ENCODE measurements around the gene NOS1AP.

Gene NOS1AP

DNA sequence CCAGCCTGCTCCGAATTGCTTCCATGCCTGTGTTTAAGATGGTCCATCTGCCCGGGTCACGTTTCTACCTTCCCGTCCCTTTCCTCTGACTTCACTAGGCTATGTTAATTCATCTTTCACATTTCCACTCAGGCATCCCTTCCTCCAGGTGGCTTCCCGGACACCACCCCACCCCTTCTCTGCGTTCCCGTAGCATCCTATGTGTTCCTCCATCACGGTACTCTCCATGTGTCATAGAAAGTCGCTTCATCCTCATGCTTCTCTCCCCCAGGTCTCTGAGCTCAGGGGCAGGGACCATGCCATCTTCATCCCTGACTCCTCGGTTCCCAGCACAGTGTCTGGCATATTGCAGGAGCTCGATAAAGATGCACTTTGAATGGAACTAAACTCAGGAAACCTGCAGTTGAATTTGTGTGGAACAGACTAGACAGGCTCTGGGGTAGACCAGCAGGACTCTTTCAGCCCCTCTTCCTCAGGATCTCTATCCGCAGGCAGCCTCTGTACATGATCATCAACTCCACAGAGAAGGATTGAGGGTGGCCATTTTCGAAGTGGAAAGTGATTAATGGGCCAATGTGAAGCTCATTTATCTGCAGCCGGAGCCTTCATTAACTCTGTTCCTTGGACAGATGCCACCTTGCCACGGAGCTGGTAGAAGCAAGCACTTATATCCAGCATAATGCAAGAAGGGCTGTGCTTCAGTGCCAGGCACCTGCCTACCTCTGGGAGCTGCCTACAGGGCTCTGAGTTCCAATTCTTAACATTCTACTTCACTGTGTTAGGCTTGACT, 321.1 kb downstream of the NOS1AP start:
- Histone ChIP-seq H3K9me3 (ENCODE audit: low read length) (no peaks in the 10 kb centered on the region), H3K79me2 (ENCODE audit: insufficient read depth, low read length) (no peaks in the 10 kb centered on the region), H3K9me2 (ENCODE audit: low read depth, low read length) (no peaks in the 10 kb centered on the region), H3K36me3 (ENCODE audit: insufficient read depth, low read length) (no peaks in the 10 kb centered on the region), H3K9ac (ENCODE audit: low read length) (no peak overlapping the region), H3F3A (ENCODE audit: insufficient read depth, low read length) (no peaks in the 10 kb centered on the region; the same call in 1 of the 2 replicates), H2AFZ (ENCODE audit: low read length) (no peak overlapping the region), H4K20me1 (ENCODE audit: insufficient read depth, low read length) (no peaks in the 10 kb centered on the region), H3K4me1 (ENCODE audit: insufficient read depth, low read length, severe bottlenecking) (no peaks in the 10 kb centered on the region), H3K4me2 (ENCODE audit: low read length) (no peak overlapping the region), H3K27ac (ENCODE audit: low read depth, low read length, poor library complexity, severe bottlenecking) (no peak overlapping the region), H3K4me3 (ENCODE audit: low read depth, low read length, poor library complexity, severe bottlenecking) (no peak overlapping the region), H3K27me3 (ENCODE audit: insufficient read depth, low read length) (no peaks in the 10 kb centered on the region)
- TF ChIP-seq EZH2 (IDR thresholded peaks at IDR 0.05; ENCODE audit: borderline replicate concordance, low read length) = no peak
- TF ChIP-seq, protein P1, sequence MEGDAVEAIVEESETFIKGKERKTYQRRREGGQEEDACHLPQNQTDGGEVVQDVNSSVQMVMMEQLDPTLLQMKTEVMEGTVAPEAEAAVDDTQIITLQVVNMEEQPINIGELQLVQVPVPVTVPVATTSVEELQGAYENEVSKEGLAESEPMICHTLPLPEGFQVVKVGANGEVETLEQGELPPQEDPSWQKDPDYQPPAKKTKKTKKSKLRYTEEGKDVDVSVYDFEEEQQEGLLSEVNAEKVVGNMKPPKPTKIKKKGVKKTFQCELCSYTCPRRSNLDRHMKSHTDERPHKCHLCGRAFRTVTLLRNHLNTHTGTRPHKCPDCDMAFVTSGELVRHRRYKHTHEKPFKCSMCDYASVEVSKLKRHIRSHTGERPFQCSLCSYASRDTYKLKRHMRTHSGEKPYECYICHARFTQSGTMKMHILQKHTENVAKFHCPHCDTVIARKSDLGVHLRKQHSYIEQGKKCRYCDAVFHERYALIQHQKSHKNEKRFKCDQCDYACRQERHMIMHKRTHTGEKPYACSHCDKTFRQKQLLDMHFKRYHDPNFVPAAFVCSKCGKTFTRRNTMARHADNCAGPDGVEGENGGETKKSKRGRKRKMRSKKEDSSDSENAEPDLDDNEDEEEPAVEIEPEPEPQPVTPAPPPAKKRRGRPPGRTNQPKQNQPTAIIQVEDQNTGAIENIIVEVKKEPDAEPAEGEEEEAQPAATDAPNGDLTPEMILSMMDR (IDR thresholded peaks at IDR 0.05; ENCODE audit: low read length) = no peak

DNA sequence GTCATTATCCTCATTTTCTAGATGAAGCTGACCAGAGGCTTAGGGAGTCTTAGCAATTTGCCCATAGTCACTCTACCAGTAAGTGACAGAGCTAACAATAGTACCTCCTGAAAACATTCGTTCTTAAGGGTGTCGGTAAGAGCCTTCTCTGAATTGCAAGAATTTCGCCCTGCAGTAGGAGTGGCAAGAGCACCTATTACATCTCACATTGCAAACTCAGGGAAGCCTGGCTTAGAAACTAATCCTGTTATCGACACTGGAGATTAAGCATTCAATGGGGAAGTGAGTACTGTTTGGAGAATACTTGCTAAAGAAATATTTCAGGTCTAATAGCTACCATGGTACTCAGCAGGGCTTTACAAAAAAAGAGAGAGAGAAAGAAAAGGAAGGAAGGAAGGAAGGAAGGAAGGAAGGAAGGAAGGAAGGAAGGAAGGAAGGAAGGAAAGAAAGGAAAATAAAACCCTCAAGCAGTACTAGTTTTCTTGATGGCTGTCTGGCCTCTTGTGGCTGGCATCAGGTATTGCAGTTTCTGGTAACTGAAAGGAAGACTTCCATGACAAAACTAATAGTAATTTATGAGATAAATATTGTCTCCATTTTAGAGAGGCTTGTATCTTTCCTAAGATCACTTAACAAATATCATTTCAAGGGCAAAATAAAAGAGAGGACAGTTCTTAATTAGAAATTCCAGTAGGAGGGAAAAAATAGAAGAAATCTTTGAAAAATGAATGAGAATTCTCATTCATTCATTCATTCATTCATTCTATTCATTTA, 322.5 kb downstream of the NOS1AP start:
- Histone ChIP-seq H3K27me3 (ENCODE audit: insufficient read depth, low read length) (no peaks in the 10 kb centered on the region), H2AFZ (ENCODE audit: low read length) (no peak overlapping the region), H3K4me3 (ENCODE audit: low read depth, low read length, poor library complexity, severe bottlenecking) (no peak overlapping the region), H3K27ac (ENCODE audit: low read depth, low read length, poor library complexity, severe bottlenecking) (no peak overlapping the region), H3K9ac (ENCODE audit: low read length) (no peak overlapping the region), H3K79me2 (ENCODE audit: insufficient read depth, low read length) (no peaks in the 10 kb centered on the region), H3K4me1 (ENCODE audit: insufficient read depth, low read length, severe bottlenecking) (no peaks in the 10 kb centered on the region), H3K4me2 (ENCODE audit: low read length) (no peak overlapping the region), H3K9me2 (ENCODE audit: low read depth, low read length) (no peaks in the 10 kb centered on the region), H3K9me3 (ENCODE audit: low read length) (no peaks in the 10 kb centered on the region), H4K20me1 (ENCODE audit: insufficient read depth, low read length) (no peaks in the 10 kb centered on the region), H3F3A (ENCODE audit: insufficient read depth, low read length) (no peaks in the 10 kb centered on the region; the same call in 1 of the 2 replicates), H3K36me3 (ENCODE audit: insufficient read depth, low read length) (no peaks in the 10 kb centered on the region)
- TF ChIP-seq, protein P1 (IDR thresholded peaks at IDR 0.05; ENCODE audit: low read length) = peak; percentile 74
- TF ChIP-seq EZH2 (IDR thresholded peaks at IDR 0.05; ENCODE audit: borderline replicate concordance, low read length) = no peak

DNA sequence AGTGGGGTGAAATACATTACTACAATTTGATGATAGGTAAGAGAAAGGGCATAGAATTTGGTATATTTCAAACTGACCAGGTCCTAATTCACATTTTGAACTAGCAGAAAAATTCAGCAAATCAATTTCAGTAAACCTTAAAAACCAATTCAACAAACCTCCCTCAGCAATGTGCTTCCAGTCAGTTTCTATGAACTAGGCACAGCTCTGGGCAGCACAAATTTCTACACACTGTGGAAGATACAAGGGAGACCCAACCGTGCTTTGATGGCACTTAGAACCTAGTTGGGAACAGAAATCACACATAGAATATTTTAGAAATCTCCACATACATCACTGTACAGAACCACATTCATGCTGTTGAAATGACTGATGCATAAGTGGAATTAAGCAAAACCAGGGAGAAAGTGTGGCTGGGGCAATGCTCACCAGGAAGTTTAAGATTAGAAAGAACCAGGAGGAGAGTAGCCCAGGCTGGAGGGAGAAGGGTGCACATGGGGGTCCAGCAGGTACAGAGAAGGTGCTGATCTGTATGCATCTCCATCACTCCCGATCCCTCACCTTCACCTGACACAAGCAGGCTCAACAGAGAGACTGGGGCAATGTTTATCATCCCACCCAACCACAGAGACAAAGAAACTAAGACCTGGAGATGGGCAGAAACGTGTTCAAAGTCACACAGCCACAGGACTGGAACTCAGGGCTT, 326.9 kb downstream of the NOS1AP start:
- Histone ChIP-seq H3K9me2 (ENCODE audit: low read depth, low read length) (no peaks in the 10 kb centered on the region), H3K9me3 (ENCODE audit: low read length) (no peaks in the 10 kb centered on the region), H3F3A (ENCODE audit: insufficient read depth, low read length) (no peaks in the 10 kb centered on the region; the same call in 1 of the 2 replicates), H3K27ac (ENCODE audit: low read depth, low read length, poor library complexity, severe bottlenecking) (no peak overlapping the region), H3K27me3 (ENCODE audit: insufficient read depth, low read length) (no peaks in the 10 kb centered on the region), H3K36me3 (ENCODE audit: insufficient read depth, low read length) (no peaks in the 10 kb centered on the region), H3K4me2 (ENCODE audit: low read length) (no peak overlapping the region), H3K4me3 (ENCODE audit: low read depth, low read length, poor library complexity, severe bottlenecking) (no peak overlapping the region), H3K9ac (ENCODE audit: low read length) (no peak overlapping the region), H4K20me1 (ENCODE audit: insufficient read depth, low read length) (no peaks in the 10 kb centered on the region), H2AFZ (ENCODE audit: low read length) (no peak overlapping the region), H3K79me2 (ENCODE audit: insufficient read depth, low read length) (no peaks in the 10 kb centered on the region), H3K4me1 (ENCODE audit: insufficient read depth, low read length, severe bottlenecking) (no peaks in the 10 kb centered on the region)
- no peak for TF ChIP-seq EZH2 (IDR thresholded peaks at IDR 0.05; ENCODE audit: borderline replicate concordance, low read length)
- TF ChIP-seq, protein P1 (IDR thresholded peaks at IDR 0.05; ENCODE audit: low read length) = no peak

Measured in OCI-LY1 (cell line).